ENCODE results near the gene ZNF225.

ZNF225 gene

DNA sequence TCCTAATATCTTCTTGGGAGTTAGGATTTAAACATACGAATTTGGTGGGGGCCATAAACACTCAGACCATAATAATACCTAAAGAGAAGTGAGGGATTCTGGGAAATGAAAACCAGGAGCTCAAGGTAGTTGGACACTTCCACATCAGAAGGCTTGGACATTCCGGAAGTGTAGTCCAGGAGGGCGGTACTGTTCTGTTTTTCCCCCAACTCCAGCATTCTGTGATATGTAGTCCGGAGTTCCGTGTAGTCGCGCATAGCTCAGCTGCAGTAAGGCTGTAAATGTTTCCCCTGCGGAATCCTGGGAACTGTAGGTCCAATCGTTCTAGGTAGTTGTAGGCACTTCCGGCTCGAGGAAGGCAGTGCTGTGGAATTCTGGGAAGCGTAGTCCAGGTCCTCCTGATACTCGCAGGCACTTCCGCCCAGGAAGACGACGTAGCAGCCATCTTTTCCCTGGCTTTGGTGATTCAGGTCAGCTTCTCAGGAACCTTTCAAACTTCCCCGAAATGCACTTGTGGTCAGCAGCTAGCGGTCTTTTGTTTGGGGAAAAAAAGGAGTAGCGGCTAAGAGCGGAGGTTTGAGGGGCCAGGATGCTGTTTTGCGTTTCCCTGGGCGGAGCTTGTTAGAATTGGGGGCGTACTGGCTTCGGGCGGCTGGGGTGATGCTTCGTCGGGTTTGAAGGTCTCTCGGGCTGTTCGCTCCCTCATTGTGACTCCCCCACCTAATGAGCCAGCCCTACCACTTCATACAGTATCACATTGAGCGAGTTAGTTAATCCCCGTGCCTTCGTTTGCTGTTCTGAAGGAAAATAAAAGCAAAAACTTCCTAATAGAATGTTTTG is 51.7 kb downstream of the ZNF225 start, which contains the start of gene ZNF226:
Gene ZNF226, plus strand, starts transcription at position 428 of the 840 bp plus-strand sequence. CDS start 4,981 bp downstream, outside the sequence.
- no peak for TF ChIP-seq SIN3A (IDR thresholded peaks at IDR 0.05; ENCODE audit: borderline replicate concordance, insufficient read depth, low read length)
- peak; percentile 86 for TF ChIP-seq TAF1 (IDR thresholded peaks at IDR 0.05; ENCODE audit: borderline replicate concordance, insufficient read depth, low read length)
- peak; percentile 45 for TF ChIP-seq FOXP2 (optimal IDR thresholded peaks at IDR 0.05; ENCODE audit: borderline replicate concordance, extremely low read depth, extremely low read length, insufficient read depth)
- TF ChIP-seq, protein P1, sequence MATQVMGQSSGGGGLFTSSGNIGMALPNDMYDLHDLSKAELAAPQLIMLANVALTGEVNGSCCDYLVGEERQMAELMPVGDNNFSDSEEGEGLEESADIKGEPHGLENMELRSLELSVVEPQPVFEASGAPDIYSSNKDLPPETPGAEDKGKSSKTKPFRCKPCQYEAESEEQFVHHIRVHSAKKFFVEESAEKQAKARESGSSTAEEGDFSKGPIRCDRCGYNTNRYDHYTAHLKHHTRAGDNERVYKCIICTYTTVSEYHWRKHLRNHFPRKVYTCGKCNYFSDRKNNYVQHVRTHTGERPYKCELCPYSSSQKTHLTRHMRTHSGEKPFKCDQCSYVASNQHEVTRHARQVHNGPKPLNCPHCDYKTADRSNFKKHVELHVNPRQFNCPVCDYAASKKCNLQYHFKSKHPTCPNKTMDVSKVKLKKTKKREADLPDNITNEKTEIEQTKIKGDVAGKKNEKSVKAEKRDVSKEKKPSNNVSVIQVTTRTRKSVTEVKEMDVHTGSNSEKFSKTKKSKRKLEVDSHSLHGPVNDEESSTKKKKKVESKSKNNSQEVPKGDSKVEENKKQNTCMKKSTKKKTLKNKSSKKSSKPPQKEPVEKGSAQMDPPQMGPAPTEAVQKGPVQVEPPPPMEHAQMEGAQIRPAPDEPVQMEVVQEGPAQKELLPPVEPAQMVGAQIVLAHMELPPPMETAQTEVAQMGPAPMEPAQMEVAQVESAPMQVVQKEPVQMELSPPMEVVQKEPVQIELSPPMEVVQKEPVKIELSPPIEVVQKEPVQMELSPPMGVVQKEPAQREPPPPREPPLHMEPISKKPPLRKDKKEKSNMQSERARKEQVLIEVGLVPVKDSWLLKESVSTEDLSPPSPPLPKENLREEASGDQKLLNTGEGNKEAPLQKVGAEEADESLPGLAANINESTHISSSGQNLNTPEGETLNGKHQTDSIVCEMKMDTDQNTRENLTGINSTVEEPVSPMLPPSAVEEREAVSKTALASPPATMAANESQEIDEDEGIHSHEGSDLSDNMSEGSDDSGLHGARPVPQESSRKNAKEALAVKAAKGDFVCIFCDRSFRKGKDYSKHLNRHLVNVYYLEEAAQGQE (IDR thresholded peaks at IDR 0.05; ENCODE audit: insufficient read depth in 1 of 2, low read depth in 2 of 2, low read length in 2 of 2) = no peak
- peak; percentile 86 for TF ChIP-seq POLR2AphosphoS5 (IDR thresholded peaks at IDR 0.05; ENCODE audit: low read depth, low read length)

DNA sequence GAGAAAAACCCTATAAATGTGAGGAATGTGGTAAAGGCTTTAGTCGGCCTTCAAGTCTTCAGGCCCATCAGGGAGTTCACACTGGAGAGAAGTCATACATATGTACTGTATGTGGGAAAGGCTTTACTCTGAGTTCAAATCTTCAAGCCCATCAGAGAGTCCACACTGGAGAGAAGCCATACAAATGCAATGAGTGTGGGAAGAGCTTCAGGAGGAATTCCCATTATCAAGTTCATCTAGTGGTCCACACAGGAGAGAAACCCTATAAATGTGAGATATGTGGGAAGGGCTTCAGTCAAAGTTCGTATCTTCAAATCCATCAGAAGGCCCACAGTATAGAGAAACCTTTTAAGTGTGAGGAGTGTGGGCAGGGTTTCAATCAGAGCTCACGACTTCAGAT is 63.4 kb downstream of the ZNF225 start:
- TF ChIP-seq, protein P1 (IDR thresholded peaks at IDR 0.05; ENCODE audit: insufficient read depth in 1 of 2, low read depth in 2 of 2, low read length in 2 of 2) = no peak
- TF ChIP-seq FOXP2 (optimal IDR thresholded peaks at IDR 0.05; ENCODE audit: borderline replicate concordance, extremely low read depth, extremely low read length, insufficient read depth) = no peak
- TF ChIP-seq TAF1 (IDR thresholded peaks at IDR 0.05; ENCODE audit: borderline replicate concordance, insufficient read depth, low read length) = no peak
- TF ChIP-seq SIN3A (IDR thresholded peaks at IDR 0.05; ENCODE audit: borderline replicate concordance, insufficient read depth, low read length) = no peak

DNA sequence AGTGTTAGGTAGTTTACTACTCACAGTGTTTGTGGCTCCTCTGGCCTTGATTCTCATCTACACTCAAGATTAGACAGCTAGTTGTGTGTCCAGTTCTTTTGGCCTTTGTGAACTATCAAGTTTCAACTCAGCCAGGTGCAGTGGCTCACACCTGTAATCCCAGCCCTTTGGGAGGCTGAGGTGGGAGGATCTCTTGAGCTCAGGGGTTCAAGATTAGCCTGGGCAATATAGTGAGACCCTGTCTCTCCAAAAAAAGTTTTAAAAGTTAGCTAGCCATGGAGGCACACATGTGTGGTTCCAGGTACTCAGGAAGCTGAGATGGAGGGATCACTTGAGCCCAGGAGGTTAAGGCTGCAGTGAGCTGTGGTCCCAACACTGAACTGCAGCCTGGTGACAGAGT is 67.8 kb downstream of the ZNF225 start:
- TF ChIP-seq SIN3A (IDR thresholded peaks at IDR 0.05; ENCODE audit: borderline replicate concordance, insufficient read depth, low read length) (no peak), TAF1 (IDR thresholded peaks at IDR 0.05; ENCODE audit: borderline replicate concordance, insufficient read depth, low read length) (no peak), POLR2AphosphoS5 (IDR thresholded peaks at IDR 0.05; ENCODE audit: low read depth, low read length) (no peak), FOXP2 (optimal IDR thresholded peaks at IDR 0.05; ENCODE audit: borderline replicate concordance, extremely low read depth, extremely low read length, insufficient read depth) (no peak)
- TF ChIP-seq, protein P1 (IDR thresholded peaks at IDR 0.05; ENCODE audit: insufficient read depth in 1 of 2, low read depth in 2 of 2, low read length in 2 of 2) = no peak

DNA sequence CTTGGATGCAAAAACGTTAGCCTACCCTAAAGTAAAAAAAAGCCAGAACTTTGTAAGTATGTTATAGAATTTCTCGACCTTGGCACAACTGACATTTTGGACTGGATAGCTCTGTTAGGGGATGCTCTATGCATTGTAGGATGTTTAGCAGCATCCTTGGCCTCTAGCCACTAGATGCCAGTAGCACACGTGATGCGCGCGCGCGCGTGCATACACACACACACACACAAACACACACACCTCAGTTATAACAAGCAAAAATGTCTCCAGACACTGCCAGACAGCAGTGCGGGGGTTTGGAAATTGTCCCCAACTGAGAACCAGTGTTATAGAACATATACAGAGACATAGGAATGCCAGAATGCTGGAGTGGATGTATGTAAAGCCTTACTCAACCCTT is 68.9 kb downstream of the ZNF225 start:
- TF ChIP-seq FOXP2 (optimal IDR thresholded peaks at IDR 0.05; ENCODE audit: borderline replicate concordance, extremely low read depth, extremely low read length, insufficient read depth) (no peak), SIN3A (IDR thresholded peaks at IDR 0.05; ENCODE audit: borderline replicate concordance, insufficient read depth, low read length) (no peak), POLR2AphosphoS5 (IDR thresholded peaks at IDR 0.05; ENCODE audit: low read depth, low read length) (no peak), TAF1 (IDR thresholded peaks at IDR 0.05; ENCODE audit: borderline replicate concordance, insufficient read depth, low read length) (no peak)
- TF ChIP-seq, protein P1 (IDR thresholded peaks at IDR 0.05; ENCODE audit: insufficient read depth in 1 of 2, low read depth in 2 of 2, low read length in 2 of 2) = no peak

Data from PFSK-1 (cell line).